OCI-LY7 (cell line): ENCODE results near the gene FITM2.

Experiments used
- EZH2phosphoT487 ChIP-seq: fragments of 200-600 bp; sonication (generic); IDR thresholded peaks from 2 replicates; pipeline ENCODE4 v1.6.1; 2018; ENCODE audit warnings: low read depth, borderline replicate concordance, mild to moderate bottlenecking, mixed run types, antibody characterized with exemption, low read length, moderate library complexity, mixed read lengths
- TF ChIP-seq, protein P1 (sequence below): fragments of 200-600 bp; sonication (generic); conservative IDR thresholded peaks from 2 replicates; pipeline ENCODE4 v1.5.1; 2014; ENCODE audit warnings: mild to moderate bottlenecking, antibody characterized with exemption, low read length, moderate library complexity, mixed read lengths

DNA sequence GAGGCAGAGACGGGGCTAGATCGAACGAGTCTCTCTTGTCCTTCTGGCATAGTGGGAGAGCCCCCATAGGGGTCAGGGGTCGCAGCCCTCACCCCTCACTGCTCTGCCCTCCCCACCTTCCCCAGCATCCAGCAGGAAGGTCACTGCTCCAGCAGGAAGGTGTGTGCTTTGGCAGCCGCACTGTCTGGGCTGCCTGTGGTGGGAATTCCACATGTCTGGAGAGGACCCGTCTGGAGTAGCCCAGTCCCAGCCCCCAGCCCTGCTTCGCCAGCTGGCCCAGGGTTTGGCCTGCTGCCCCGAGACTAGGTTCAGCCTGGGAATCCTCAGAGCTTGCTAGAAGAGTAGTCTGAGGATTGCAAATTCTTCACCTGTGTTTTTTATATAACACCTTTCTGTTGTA, 23.3 kb upstream of the FITM2 start:
- TF ChIP-seq, protein P1, sequence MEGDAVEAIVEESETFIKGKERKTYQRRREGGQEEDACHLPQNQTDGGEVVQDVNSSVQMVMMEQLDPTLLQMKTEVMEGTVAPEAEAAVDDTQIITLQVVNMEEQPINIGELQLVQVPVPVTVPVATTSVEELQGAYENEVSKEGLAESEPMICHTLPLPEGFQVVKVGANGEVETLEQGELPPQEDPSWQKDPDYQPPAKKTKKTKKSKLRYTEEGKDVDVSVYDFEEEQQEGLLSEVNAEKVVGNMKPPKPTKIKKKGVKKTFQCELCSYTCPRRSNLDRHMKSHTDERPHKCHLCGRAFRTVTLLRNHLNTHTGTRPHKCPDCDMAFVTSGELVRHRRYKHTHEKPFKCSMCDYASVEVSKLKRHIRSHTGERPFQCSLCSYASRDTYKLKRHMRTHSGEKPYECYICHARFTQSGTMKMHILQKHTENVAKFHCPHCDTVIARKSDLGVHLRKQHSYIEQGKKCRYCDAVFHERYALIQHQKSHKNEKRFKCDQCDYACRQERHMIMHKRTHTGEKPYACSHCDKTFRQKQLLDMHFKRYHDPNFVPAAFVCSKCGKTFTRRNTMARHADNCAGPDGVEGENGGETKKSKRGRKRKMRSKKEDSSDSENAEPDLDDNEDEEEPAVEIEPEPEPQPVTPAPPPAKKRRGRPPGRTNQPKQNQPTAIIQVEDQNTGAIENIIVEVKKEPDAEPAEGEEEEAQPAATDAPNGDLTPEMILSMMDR = no peak
- no peak for TF ChIP-seq EZH2phosphoT487
